Activated naive CD4-positive, alpha-beta T cell treated with anti-CD3 and anti-CD28 coated beads, Interleukin-2, amount 50 U/mL, for 72 hours (primary cell): ENCODE measurements around the gene SUMO2. TPM values are rescaled to one million over a fixed set of nuclear protein-coding genes. Genes with fewer than 3 reads are reported as not detected.

Experiments used
- total RNA-seq, 2 donors: library from RNA; stranded (reverse); gene quantifications; one replicate each; pipeline ENCODE4 v1.2.3, GENCODE V29; 2022

Gene SUMO2
- total RNA-seq, 2 donors from 2014 or later = 557 to 621 TPM

Other genes starting within 250 kb of the SUMO2 start
- gene OTOP3, start 247.1 kb downstream of the SUMO2 start, total RNA-seq = not detected
- gene HID1, start 210.2 kb downstream of the SUMO2 start, total RNA-seq = 1 to 10 TPM; 1.6 to 2.8 TPM
- 1 to 10 TPM; 1.5 TPM for gene CDR2L, start 195.3 kb downstream of the SUMO2 start, total RNA-seq
- gene MRPL58, start 170.3 kb downstream of the SUMO2 start, total RNA-seq = 10 to 100 TPM; 29.8 to 48.1 TPM
- gene ATP5PD, start 136.0 kb downstream of the SUMO2 start, total RNA-seq = 100 to 1,000 TPM; 193 to 218 TPM
- gene KCTD2, start 135.7 kb downstream of the SUMO2 start, total RNA-seq = 10 to 100 TPM; 17.4 to 19.4 TPM
- 10 to 100 TPM in 1 of 2 donors, 1 to 10 TPM in 1; 6.0 to 10.9 TPM for gene SLC16A5, start 95.0 kb downstream of the SUMO2 start, total RNA-seq
- 1 to 10 TPM; 7.0 to 9.9 TPM for gene ARMC7, start 73.0 kb downstream of the SUMO2 start, total RNA-seq
- gene NT5C, start 51.2 kb downstream of the SUMO2 start, total RNA-seq = 10 to 100 TPM; 51.7 to 52.8 TPM
- 100 to 1,000 TPM; 216 to 232 TPM for gene JPT1, start 28.4 kb downstream of the SUMO2 start, total RNA-seq
- 100 to 1,000 TPM; 108 to 146 TPM for gene NUP85, start 22.7 kb upstream of the SUMO2 start, total RNA-seq
- gene GGA3, start 78.6 kb upstream of the SUMO2 start, total RNA-seq = 10 to 100 TPM; 74.9 to 79.0 TPM
- gene MRPS7, start 78.9 kb upstream of the SUMO2 start, total RNA-seq = 10 to 100 TPM; 72.3 to 80.5 TPM
- 10 to 100 TPM; 33.4 to 37.8 TPM for gene MIF4GD, start 88.3 kb upstream of the SUMO2 start, total RNA-seq
- gene SLC25A19, start 106.5 kb upstream of the SUMO2 start, total RNA-seq = 100 to 1,000 TPM in 1 of 2 donors, 10 to 100 TPM in 1; 74.4 to 110 TPM
- 100 to 1,000 TPM; 163 to 180 TPM for gene GRB2, start 222.7 kb upstream of the SUMO2 start, total RNA-seq